OCI-LY7 (cell line): Measurements from ENCODE around the gene HP1BP3. TPM values are rescaled to one million over a fixed set of nuclear protein-coding genes. Genes with fewer than 3 reads are reported as not detected.

Source experiments
- BruUV-seq: library from RNA; stranded (reverse); fragments of 400-500 nt; replicated peaks from 2 replicates; lab custom pipeline; 2021; lab: Mats Ljungman, UMichigan
- CTCF ChIA-PET: fragments of 300-600 bp; sonication (Branson Sonifier 250); formaldehyde crosslinking; loops from one replicate; lab custom pipeline; 2022; ENCODE audit warnings: antibody characterized with exemption; ENCODE audit not compliant: unreplicated experiment; lab: Charles Lee
- POLR2A ChIA-PET: fragments of 300-600 bp; sonication (Branson Sonifier 250); formaldehyde crosslinking; loops from one replicate; lab custom pipeline; 2022; ENCODE audit warnings: antibody characterized with exemption; lab: Charles Lee
- DNase-seq: peaks from one replicate; pipeline ENCODE4 v3.0.0-alpha.2; 2015; ENCODE audit warnings: low spot score
- H2AFZ ChIP-seq: fragments of 200-600 bp; sonication (generic), shearing (Covaris generic); 2 replicates; pipeline ENCODE4 v1.6.1; 2014; ENCODE audit warnings: mild to moderate bottlenecking, antibody characterized with exemption, low read length, moderate library complexity
- H3K27ac ChIP-seq: fragments of 200-600 bp; sonication (generic); 2 replicates; pipeline ENCODE4 v1.5.1; 2014; ENCODE audit warnings: mixed run types, low read depth, mild to moderate bottlenecking, moderate library complexity, low read length, inconsistent platforms; ENCODE audit not compliant: poor library complexity, severe bottlenecking
- H3K36me3 ChIP-seq: fragments of 200-600 bp; sonication (generic); 2 replicates; pipeline ENCODE4 v1.6.1; 2014; ENCODE audit warnings: mild to moderate bottlenecking, antibody characterized with exemption, low read length, moderate library complexity, mixed read lengths; ENCODE audit not compliant: insufficient read depth
- H3K4me1 ChIP-seq: fragments of 200-600 bp; sonication (generic); 2 replicates; pipeline ENCODE4 v1.5.1; 2014; ENCODE audit warnings: mild to moderate bottlenecking, low read length; ENCODE audit not compliant: insufficient read depth, poor library complexity, severe bottlenecking
- H3K4me2 ChIP-seq: fragments of 200-600 bp; sonication (generic); 2 replicates; pipeline ENCODE4 v1.6.1; 2014; ENCODE audit warnings: mild to moderate bottlenecking, low read length
- H3K4me3 ChIP-seq: fragments of 200-600 bp; sonication (generic); 2 replicates; pipeline ENCODE4 v1.5.1; 2014; ENCODE audit warnings: mild to moderate bottlenecking, low read depth, low read length; ENCODE audit not compliant: poor library complexity, severe bottlenecking
- H3K79me2 ChIP-seq: fragments of 200-600 bp; sonication (generic); 2 replicates; pipeline ENCODE4 v1.6.1; 2016; ENCODE audit warnings: low read depth, mild to moderate bottlenecking, low read length, moderate library complexity, mixed read lengths; ENCODE audit not compliant: insufficient read depth
- H3K9me2 ChIP-seq: fragments of 200-600 bp; sonication (generic); 2 replicates; pipeline ENCODE4 v1.6.1; 2016; ENCODE audit warnings: mild to moderate bottlenecking, low read length, mixed read lengths; ENCODE audit not compliant: insufficient read depth
- H3K9me3 ChIP-seq: fragments of 200-600 bp; sonication (generic); 2 replicates; pipeline ENCODE4 v1.6.1; 2014; ENCODE audit warnings: mild to moderate bottlenecking, mixed run types, low read length, mixed read lengths
- H4K20me1 ChIP-seq: fragments of 200-600 bp; sonication (generic); 2 replicates; pipeline ENCODE4 v1.6.1; 2014; ENCODE audit warnings: mild to moderate bottlenecking, antibody characterized with exemption, low read length, moderate library complexity, mixed read lengths; ENCODE audit not compliant: insufficient read depth
- CTCF ChIP-seq: fragments of 200-600 bp; sonication (generic); conservative IDR thresholded peaks from 2 replicates; pipeline ENCODE4 v1.5.1; 2014; ENCODE audit warnings: mild to moderate bottlenecking, antibody characterized with exemption, low read length, moderate library complexity, mixed read lengths
- EZH2phosphoT487 ChIP-seq: fragments of 200-600 bp; sonication (generic); IDR thresholded peaks from 2 replicates; pipeline ENCODE4 v1.6.1; 2018; ENCODE audit warnings: low read depth, borderline replicate concordance, mild to moderate bottlenecking, mixed run types, antibody characterized with exemption, low read length, moderate library complexity, mixed read lengths
- intact Hi-C: fragments of 100-400 bp; cut with micrococcal nuclease; formaldehyde crosslinking; loops from one replicate; pipeline ENCODE4 v1.10.0; 2022; ENCODE audit not compliant: unreplicated experiment
- total RNA-seq, 2 experiments: library from RNA; depleted of rRNA in 1 of 2; stranded (reverse); fragments of >200 nt in 1 of 2; shearing (Covaris generic) in 1 of 2; gene quantifications; 2 replicates each; pipeline ENCODE4 v1.2.3, GENCODE V29; 2014 to 2022

The HP1BP3 gene
- total RNA-seq, 2 experiments from 2014 or later: 288 to 295 TPM

DNA sequence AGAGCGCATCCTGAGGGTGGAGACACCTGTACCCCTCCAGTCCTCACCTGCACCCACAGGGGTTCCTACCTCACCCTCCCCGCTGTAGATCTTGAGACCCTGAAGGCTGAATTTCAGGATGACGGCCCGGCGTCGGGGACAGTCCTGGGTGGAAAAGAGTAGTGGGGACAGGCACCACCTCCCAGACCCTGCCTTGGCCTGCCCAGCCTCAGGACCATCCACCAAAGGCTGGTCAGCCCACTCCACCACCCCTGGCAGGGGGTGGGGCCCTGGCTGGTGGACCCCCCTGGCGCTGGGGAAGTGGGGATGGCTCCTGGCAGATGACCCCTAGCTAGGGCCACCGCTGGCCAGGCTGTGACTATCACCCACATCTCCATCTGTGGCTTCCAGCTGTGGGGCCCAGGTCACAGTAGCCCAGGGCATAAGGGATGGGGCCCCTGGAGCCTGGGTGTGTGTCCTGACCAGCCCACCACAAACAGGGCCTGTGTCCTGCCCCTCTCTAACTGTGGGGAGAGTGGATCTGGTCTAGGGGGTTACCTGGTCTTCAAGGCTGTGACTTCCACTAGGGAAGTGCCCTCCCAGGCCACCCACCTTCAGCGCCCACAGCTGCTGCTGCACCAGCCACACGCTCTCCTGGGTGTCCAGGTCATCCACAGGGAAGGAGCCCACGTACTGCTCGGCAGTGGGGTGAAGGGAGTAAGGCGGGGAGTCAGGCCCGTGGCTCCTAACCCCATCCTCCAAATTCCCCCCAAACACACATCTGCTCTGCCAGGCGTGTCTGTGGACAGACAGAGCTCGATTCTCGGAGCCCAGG, 60.0 kb downstream of the HP1BP3 start:
- POLR2A ChIA-PET: no interaction called here
- Histone ChIP-seq H3K36me3 (no peaks in the 10 kb centered on the region), H3K4me3 (no peak overlapping the region), H3K9me3 (no peaks in the 10 kb centered on the region), H3K9me2 (no peaks in the 10 kb centered on the region), H3K4me1 (peaks cover under 1% of the 10 kb centered on the region), H3K79me2 (no peaks in the 10 kb centered on the region), H2AFZ (no peak overlapping the region), H4K20me1 (no peaks in the 10 kb centered on the region), H3K27ac (no peak overlapping the region), H3K4me2 (no peak overlapping the region)
- intact Hi-C loops: no loop called here
- CTCF ChIA-PET: no interaction called here
- no TSS peak for BruUV-seq
- no peak for TF ChIP-seq EZH2phosphoT487
- TF ChIP-seq CTCF: no peak
- DNase-seq: no peak

DNA sequence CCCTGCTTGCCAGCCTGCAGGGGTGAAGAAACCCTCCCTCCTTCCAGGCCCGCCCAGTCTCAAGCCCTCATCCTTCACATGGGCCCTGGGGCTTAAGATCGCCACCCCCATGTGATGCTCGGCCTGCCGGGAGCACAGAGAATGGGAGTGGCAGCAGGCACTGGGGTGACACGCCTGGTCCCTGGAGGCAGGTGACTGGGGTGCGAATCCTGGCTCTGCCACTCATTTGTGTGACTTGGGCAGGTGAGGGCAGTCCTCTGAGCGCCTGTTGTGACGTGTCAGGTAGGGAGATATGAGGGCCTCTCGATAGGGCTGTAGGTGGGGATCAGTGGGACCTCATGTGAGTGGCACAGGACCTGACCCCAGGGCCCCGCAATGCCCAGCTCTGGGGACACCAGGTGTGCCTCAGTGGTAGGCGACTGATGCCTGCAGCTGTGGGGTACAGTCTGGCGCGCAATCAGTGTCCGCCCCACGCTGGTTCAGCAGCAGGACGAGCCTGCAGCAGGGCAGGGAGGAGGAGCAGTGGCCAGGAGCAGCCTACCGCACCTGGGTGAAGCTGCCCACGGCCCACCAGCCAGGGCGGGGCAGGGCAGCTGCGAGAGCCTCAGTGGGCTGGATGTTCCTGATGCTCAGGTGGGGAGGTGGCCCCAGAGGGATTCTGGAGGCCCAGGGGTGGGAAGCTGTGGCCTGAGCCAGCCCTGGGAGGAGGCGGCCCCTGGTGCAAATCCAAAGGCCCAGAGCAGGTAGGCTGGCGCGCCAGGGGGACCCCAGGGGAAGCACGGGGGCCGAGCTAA, 60.8 kb downstream of the HP1BP3 start:
- TF ChIP-seq CTCF: no peak
- no peak for TF ChIP-seq EZH2phosphoT487

More for the DNA sequence above, 60.8 kb downstream of the HP1BP3 start:
- no peak overlapping the region for H3K4me2 ChIP-seq
- no TSS peak for BruUV-seq
- no peaks in the 10 kb centered on the region for H3K36me3 ChIP-seq
- no peak for DNase-seq
- intact Hi-C loops: no loop called here
- no peaks in the 10 kb centered on the region for H3K9me2 ChIP-seq
- H3K27ac ChIP-seq: no peak overlapping the region
- no peak overlapping the region for H2AFZ ChIP-seq
- no peaks in the 10 kb centered on the region for H3K4me1 ChIP-seq
- H3K79me2 ChIP-seq: no peaks in the 10 kb centered on the region
- H4K20me1 ChIP-seq: no peaks in the 10 kb centered on the region
- H3K4me3 ChIP-seq: no peak overlapping the region
- CTCF ChIA-PET: no interaction called here
- POLR2A ChIA-PET: no interaction called here
- no peaks in the 10 kb centered on the region for H3K9me3 ChIP-seq
